ENCODE measurements around the gene ANO2. TPM values are rescaled to one million over a fixed set of nuclear protein-coding genes. Genes with fewer than 3 reads are reported as not detected.

The ANO2 gene
- total RNA-seq, 1 donor from 2014 or later, result 1.9 TPM

DNA sequence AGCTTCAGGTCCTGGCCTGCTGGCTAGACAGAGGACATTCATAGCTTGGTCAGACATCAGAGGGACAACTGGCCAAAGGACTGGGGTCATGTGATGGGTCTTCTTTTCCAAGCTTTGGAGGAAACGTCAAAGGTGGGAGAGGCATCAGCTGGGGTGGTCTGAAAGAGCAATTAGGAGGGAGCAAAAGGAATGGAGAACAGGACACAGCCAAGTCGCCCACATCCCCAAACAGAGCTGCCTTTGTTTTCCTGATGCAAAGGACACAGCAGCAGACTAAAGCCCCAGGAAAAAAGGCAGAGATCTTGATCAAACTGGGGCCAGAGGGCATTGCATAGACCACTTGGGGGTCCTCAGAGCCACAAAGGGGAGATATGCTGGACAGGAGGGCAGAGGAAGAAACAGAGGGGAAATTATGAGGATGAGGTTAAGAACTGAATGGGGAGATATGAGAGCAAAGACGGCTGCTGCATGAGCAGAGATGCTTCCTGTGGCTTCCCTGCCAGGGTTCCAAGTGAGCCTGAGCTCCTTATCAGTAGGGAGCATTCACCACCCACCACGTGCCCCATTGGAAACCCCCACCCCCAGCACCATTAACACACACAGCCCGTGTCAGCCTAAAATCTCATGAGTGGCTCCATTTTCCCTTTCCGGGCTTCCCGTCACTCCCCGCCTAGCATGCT is 62.4 kb downstream of the ANO2 start:
- no peak overlapping the region for H3K4me3 Mint-ChIP-seq
- no peak for DNase-seq (ENCODE audit: low read depth, low spot score)
- TF ChIP-seq, protein P1, sequence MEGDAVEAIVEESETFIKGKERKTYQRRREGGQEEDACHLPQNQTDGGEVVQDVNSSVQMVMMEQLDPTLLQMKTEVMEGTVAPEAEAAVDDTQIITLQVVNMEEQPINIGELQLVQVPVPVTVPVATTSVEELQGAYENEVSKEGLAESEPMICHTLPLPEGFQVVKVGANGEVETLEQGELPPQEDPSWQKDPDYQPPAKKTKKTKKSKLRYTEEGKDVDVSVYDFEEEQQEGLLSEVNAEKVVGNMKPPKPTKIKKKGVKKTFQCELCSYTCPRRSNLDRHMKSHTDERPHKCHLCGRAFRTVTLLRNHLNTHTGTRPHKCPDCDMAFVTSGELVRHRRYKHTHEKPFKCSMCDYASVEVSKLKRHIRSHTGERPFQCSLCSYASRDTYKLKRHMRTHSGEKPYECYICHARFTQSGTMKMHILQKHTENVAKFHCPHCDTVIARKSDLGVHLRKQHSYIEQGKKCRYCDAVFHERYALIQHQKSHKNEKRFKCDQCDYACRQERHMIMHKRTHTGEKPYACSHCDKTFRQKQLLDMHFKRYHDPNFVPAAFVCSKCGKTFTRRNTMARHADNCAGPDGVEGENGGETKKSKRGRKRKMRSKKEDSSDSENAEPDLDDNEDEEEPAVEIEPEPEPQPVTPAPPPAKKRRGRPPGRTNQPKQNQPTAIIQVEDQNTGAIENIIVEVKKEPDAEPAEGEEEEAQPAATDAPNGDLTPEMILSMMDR (conservative IDR thresholded peaks at IDR 0.05), result no peak
- no peaks in the 10 kb centered on the region for H3K27me3 Mint-ChIP-seq (ENCODE audit: low read depth)
- peaks cover 25% of the 10 kb centered on the region for H3K4me1 Mint-ChIP-seq
- no peaks in the 10 kb centered on the region for H3K36me3 Mint-ChIP-seq (ENCODE audit: low read depth)
- H3K27ac Mint-ChIP-seq (ENCODE audit: unreplicated experiment), result peak overlapping the region; percentile 95
- H3K9me3 Mint-ChIP-seq, result peaks cover 3% of the 10 kb centered on the region

- TF ChIP-seq, protein P1 (conservative IDR thresholded peaks at IDR 0.05), result no peak
- no peak for DNase-seq (ENCODE audit: low read depth, low spot score)
- H3K27me3 Mint-ChIP-seq (ENCODE audit: low read depth), result no peaks in the 10 kb centered on the region
- H3K27ac Mint-ChIP-seq (ENCODE audit: unreplicated experiment), result no peak overlapping the region
- no peaks in the 10 kb centered on the region for H3K36me3 Mint-ChIP-seq (ENCODE audit: low read depth)
- no peak overlapping the region for H3K4me3 Mint-ChIP-seq
- peaks cover 5% of the 10 kb centered on the region for H3K9me3 Mint-ChIP-seq
- H3K4me1 Mint-ChIP-seq, result peaks cover 25% of the 10 kb centered on the region
These were observed 63.4 kb downstream of the ANO2 start for GRCh38 chr12:5881666-5882065.

DNA sequence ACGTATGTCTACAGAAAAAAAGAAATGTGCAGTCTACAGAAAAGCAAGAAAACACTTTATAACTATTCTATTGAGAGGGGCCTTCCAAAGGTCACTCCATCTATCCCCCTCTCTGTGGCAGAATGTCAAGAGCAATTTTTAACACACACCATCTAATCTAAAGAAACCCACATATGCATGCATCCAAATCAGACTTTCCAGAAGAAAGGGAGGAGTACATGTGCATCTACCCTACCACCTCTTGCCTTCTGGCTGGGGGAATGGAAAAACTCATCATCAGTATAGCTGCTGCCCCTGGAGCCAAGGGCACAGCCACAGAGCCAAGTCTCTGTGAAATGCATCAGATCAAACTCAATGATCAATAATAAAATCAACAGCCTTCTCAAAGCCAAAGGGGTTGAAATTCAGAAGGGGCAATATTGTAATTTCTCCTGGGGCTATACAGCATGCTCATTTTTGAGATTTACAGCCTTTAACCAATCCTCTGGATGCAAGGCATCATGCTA is 63.9 kb downstream of the ANO2 start:
- no peak for DNase-seq (ENCODE audit: low read depth, low spot score)
- H3K36me3 Mint-ChIP-seq (ENCODE audit: low read depth), result no peaks in the 10 kb centered on the region
- peaks cover 25% of the 10 kb centered on the region for H3K4me1 Mint-ChIP-seq

GRCh38 chr12:5875851-5876250 is 69.2 kb downstream of the ANO2 start:
- no peak overlapping the region for H3K4me3 Mint-ChIP-seq
- peaks cover 2% of the 10 kb centered on the region for H3K27me3 Mint-ChIP-seq (ENCODE audit: low read depth)
- H3K36me3 Mint-ChIP-seq (ENCODE audit: low read depth), result no peaks in the 10 kb centered on the region
- peaks cover 3% of the 10 kb centered on the region for H3K9me3 Mint-ChIP-seq
- no peak overlapping the region for H3K27ac Mint-ChIP-seq (ENCODE audit: unreplicated experiment)
- H3K4me1 Mint-ChIP-seq, result no peaks in the 10 kb centered on the region
- TF ChIP-seq, protein P1 (conservative IDR thresholded peaks at IDR 0.05), result no peak
- DNase-seq (ENCODE audit: low read depth, low spot score), result no peak

More for the DNA sequence above, 63.9 kb downstream of the ANO2 start:
- TF ChIP-seq, protein P1 (conservative IDR thresholded peaks at IDR 0.05), result no peak
- H3K9me3 Mint-ChIP-seq, result peaks cover 5% of the 10 kb centered on the region
- no peak overlapping the region for H3K4me3 Mint-ChIP-seq
- H3K27me3 Mint-ChIP-seq (ENCODE audit: low read depth), result no peaks in the 10 kb centered on the region
- no peak overlapping the region for H3K27ac Mint-ChIP-seq (ENCODE audit: unreplicated experiment)

DNA sequence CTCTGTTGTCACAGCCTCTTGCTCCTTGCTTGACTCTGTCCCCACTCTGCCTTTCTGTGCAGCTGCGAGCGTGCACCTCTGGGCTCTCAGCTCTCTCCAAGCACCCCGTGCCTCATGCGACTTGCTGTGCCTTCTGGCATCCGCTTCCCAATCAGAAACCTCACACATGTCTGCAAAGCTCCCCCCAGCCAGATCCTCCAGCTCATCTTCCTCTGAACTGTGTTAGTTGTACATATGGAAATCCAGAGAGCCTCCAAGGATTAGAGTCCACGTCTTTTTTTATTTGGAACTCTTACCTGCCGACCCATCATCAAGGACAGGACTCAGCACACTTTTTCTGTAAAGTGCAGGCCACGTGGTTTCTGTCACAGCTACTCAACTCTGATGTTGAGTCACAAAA is 70.5 kb downstream of the ANO2 start:
- Mint-ChIP-seq H3K4me3 (no peak overlapping the region), H3K9me3 (peaks cover 3% of the 10 kb centered on the region), H3K27me3 (ENCODE audit: low read depth) (peaks cover 2% of the 10 kb centered on the region), H3K4me1 (no peaks in the 10 kb centered on the region), H3K27ac (ENCODE audit: unreplicated experiment) (no peak overlapping the region), H3K36me3 (ENCODE audit: low read depth) (no peaks in the 10 kb centered on the region)
- DNase-seq (ENCODE audit: low read depth, low spot score), result no peak
- TF ChIP-seq, protein P1 (conservative IDR thresholded peaks at IDR 0.05), result no peak

Measured in neural crest cell (in vitro differentiated cells).